Measurements from ENCODE around the gene DNM3.

DNA sequence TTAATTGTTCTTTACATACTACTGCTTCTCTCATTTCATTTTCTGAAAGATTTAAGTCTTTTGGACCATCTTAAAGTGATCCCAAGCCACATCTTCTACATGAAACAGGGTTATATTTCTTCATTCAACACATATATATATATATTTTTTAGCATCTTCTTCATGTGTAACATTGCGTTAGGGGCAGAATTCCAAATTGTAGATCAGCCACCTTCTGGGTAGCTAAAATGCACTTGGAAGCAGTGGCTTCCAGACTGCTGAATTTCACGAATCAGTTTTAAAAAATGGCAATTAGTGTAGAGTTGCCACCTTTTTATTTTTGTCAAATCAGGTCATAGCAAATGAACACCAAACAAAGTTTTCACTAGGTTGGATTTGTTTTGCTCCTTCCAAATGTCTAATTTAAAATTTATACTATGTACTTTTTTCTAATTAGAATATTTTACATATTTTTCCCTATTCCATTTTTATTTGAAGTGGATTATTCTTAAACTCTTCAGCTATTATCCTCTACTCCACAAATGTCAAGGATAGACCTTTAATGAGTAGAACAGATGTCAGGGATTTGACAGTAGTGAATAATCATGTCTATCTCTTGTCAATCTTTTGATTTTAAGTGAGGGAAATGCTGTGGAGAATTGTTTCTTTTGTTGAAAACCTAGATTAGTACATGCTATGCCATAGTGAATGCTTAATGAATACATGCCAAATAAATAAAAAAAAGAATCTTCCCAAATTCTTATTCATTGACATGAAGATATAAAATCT, 55.8 kb downstream of the DNM3 start:
- TF ChIP-seq, protein P1, sequence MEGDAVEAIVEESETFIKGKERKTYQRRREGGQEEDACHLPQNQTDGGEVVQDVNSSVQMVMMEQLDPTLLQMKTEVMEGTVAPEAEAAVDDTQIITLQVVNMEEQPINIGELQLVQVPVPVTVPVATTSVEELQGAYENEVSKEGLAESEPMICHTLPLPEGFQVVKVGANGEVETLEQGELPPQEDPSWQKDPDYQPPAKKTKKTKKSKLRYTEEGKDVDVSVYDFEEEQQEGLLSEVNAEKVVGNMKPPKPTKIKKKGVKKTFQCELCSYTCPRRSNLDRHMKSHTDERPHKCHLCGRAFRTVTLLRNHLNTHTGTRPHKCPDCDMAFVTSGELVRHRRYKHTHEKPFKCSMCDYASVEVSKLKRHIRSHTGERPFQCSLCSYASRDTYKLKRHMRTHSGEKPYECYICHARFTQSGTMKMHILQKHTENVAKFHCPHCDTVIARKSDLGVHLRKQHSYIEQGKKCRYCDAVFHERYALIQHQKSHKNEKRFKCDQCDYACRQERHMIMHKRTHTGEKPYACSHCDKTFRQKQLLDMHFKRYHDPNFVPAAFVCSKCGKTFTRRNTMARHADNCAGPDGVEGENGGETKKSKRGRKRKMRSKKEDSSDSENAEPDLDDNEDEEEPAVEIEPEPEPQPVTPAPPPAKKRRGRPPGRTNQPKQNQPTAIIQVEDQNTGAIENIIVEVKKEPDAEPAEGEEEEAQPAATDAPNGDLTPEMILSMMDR (IDR thresholded peaks at IDR 0.05), result no peak
- no peak for TF ChIP-seq EZH2 (IDR thresholded peaks at IDR 0.05; ENCODE audit: borderline replicate concordance, insufficient read depth, low read depth, low read length, poor library complexity, severe bottlenecking)
